CMK (cell line): ENCODE data around the gene TPRKB.
"Not testable (repeated sequence)": the region's sequence is repeated elsewhere in the genome, so short reads cannot be mapped to it uniquely, and the experiment has no call there.

Experiments
- DNase-seq: peaks from one replicate; pipeline ENCODE4 v3.0.0-alpha.2; 2010; ENCODE audit warnings: low read depth

Gene TPRKB

DNA sequence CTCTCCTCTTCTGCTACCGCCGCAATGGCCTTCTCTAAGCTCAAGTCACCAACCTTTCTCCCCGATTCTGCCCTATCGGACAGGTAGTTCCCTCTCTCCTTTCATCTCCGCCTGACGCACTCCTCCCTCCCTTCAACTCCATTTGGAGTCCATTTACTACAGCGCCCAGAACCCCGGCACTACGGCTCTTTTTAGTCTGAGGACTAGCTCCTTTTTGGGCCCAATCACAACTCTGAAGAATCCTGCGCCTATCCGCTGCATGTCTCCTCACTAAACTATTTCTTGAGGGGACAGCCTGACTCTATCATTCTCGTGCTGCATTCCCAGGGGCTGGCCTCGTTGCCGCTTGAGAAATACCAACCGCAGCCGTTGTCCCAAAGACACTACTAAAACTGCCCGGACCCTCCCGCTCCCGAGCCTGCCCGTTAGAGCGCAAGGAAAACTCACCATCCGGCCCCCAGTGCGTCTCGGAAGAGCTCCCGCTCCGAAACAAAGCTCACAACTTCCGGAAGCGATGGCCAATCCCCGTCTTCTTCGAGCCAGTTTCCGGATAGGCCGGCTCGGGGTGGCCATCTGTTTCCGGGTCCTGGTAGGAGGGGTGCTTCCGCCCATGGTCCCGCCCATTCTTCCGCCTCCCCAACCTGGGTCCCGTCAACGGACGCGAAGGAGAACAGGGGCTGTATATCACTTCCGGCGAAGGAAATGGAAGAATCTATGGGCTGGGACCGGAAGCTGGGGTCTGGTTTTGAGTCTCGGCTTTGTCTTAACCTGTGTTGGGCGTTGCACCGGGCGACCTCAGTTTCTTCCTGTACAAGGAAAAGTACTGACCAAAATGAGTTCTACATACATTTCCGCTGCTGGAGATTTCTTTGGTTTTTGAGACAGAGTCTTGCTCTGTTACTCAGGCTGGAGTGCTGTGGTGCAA lies at the start of gene TPRKB:
TSS of gene TPRKB (minus strand) at position 491 of the 925 bp plus-strand sequence. CDS start 2,776 bp downstream, outside the sequence.
- peak; percentile 98 for DNase-seq

- DNase-seq = not testable (repeated sequence)
These were observed 46.7 kb upstream of the TPRKB start, which contains the start of gene C2orf78 for GRCh38 chr2:73783883-73784282. Gene C2orf78 (plus strand): TSS chr2:73784183. CDS start chr2:73784310, 127 bp downstream.

GRCh38 chr2:73783402-73783801 lies 46.3 kb upstream of the TPRKB start:
- DNase-seq = not testable (repeated sequence)

- DNase-seq = no peak
These were observed 43.1 kb upstream of the TPRKB start for GRCh38 chr2:73780237-73780582.

DNA sequence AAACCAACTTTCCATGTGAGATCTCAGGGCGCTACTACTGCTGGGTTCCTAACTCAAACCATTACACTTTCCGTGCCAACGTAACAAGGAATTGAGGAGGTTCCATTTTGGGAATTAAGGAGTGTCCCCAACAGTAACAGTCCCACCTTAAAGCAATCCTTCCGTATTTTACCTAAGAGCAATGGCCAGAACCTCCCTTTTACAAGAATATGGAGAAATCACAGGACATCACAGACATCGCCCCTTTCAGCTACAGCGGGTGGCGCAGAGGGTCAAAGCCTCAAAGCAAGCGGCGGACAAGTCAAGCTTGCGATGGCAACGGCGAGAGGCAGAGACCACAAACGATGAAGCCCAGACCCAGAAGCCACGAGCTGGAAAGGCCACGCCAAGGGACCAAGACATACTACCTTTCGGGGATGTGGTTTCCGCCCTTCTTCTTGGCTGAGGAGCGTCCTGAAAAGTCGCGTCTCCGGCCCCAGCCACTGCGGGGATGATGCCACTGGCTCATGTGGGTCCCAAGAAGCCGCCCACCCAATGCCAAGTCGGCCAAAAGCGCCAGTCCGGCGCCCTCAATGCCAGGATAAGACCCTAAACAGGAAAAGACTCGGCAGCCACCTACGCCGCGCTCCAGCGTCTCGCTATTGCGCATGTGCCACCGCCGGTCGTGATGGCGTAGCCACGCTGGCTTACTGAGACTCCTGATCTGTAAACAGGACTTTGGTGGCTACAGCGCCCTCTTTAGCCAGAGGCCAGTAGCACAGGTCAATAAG lies 42.5 kb upstream of the TPRKB start, which contains the start of gene DUSP11:
TSS of gene DUSP11 (minus strand) at position 637 of the 770 bp plus-strand sequence. CDS start at position 508, 129 bp downstream.
- DNase-seq = peak; percentile 89

GRCh38 chr2:73778867-73779466 lies 41.8 kb upstream of the TPRKB start:
- not testable (repeated sequence) for DNase-seq

DNA sequence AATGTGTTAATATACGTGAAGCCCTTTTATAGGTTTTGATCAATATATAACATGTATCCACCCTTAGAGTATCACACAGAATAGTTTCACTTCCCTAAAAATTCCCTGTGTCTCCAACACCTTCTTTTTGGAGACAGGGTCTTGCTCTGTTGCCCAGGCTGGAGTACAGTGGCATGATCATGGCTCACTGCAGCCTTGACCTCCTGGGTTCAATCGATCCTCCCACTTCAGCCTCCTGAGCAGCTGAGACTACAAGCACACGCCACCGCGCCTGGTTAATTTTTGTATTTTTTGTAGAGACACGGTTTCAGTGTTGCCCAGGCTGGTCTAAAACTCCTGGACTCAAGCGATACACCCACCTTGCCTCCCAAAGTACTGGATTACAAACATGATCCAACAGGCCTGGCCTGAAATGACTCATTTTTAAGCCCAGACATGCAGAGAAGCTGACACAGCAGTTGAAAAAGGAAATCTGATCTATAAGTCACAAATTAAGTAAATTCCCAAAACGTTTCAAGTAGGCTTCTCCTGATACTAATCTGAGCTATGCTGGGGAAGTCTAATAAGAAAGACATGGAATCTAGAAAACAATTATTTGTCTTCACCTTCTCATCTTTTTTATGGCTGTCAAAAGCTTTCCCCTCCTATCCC lies 39.8 kb upstream of the TPRKB start:
- DNase-seq = no peak

- no peak for DNase-seq
These were observed 39.2 kb upstream of the TPRKB start for GRCh38 chr2:73776381-73776780.

- no peak for DNase-seq
These were observed 35.7 kb upstream of the TPRKB start for GRCh38 chr2:73772819-73773218.

- DNase-seq = no peak
These were observed 33.6 kb upstream of the TPRKB start for GRCh38 chr2:73770725-73771124.

DNA sequence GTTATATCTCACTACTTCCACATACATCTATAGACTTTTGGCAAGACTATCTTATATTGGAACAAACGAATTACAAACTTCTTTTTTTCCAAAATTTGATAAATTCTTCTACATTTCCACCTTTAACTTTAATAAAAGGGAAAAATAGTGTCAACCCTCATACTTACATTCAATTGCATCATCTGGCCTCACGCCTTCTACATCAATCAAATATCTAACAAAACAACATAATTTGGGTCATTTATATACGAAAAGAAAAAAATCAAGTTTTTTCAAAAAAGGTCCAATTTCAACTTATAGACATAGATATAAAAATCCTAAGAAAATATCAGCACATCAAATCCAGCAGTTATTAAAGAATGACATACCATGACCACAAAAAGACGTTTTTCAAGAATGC lies 29.8 kb upstream of the TPRKB start:
- no peak for DNase-seq

- DNase-seq = no peak
These were observed 29.2 kb upstream of the TPRKB start for GRCh38 chr2:73766349-73766748.

DNA sequence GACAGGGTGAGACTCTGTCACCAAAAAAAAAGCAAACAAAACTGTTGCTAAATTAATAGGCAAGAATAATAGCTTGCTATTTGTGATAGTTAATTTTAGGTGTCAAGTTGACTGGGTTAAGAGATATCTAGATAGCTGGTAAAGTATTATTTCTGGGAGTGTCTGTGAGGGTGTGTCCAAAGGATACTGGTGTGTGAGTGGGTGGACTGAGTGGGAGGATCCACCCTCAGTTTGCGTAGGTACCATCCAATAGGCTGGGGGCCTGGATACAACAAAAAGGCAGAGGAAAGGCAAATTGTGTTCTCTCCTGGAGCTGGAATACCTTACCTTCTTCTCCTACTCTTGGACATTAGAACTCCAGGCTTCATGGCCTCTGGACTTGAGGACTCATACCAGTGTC lies 27.8 kb upstream of the TPRKB start:
- no peak for DNase-seq

DNA sequence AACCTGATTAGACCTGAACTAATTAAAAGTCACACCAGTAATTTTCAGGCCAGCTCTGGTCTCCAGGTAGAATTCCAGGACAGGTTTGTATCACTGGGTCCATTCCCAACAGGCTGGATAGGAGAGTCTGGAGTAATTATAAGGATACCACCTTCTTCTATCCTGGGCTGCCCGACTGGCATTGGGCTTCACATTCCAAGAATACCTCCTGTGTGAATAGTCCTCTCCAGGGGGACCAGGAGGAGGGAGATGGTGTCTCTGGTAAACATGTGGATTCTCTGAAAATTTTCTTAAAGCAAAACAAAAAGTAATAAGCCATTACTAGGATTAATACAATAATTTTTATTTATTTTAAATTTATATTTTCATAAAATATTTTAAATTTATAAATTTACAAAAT lies 25.4 kb upstream of the TPRKB start:
- DNase-seq = no peak

- DNase-seq = no peak
These were observed 22.8 kb upstream of the TPRKB start for GRCh38 chr2:73759904-73760303.

GRCh38 chr2:73759285-73759764 lies 22.2 kb upstream of the TPRKB start:
- no peak for DNase-seq

DNA sequence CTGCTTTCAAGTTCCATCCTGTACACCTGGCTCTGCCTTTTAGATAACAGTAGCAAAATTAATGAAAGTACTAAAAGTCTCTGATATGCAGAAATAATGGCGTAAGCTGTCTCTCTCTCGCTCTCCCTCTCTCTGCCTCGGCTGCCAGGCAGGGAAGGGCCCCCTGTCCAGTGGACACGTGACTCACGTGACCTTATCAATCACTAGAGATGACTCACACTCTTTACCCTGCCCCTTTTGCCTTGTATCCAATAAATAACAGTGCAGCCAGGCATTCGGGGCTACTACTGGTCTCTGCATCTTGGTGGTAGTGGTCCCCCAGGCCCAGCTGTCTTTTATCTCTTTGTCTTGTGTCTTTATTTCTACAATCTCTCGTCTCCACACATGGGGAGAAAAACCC lies 17.2 kb upstream of the TPRKB start:
- not testable (repeated sequence) for DNase-seq

DNA sequence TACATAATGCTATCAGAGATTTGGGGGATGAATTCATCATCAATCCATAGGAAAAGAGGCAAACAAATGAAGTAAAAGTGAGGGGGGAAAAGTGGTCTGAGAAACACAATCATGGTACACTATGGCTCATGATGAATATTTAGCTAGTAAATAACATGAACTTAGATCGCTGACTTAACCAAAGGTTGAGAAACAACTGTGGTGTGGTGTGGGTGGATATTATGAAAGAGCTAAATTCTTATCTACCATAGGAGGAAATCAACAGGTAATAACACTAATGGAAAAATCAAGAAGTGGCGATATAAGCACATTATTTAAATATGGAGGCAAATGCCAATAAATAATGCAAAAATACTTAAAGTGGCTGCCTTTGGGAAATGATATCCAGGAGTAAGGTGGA lies 12.2 kb upstream of the TPRKB start:
- DNase-seq = no peak

DNA sequence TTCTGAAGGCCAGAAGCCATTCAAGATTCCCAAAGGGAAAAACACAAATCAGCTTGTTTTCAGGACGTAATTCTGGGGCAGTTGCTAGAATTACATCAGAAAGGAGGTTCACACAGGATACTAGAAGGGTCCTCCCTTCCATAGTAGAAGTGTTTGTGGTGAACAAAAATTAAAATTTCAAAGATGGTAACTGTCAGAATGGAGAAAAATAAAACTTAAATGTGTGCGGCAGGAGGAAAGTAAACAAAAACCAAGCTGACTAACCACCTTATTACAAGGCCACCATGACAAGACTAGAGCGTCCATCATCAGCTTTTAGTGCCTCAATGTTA lies 9.7 kb upstream of the TPRKB start:
- DNase-seq = no peak

DNA sequence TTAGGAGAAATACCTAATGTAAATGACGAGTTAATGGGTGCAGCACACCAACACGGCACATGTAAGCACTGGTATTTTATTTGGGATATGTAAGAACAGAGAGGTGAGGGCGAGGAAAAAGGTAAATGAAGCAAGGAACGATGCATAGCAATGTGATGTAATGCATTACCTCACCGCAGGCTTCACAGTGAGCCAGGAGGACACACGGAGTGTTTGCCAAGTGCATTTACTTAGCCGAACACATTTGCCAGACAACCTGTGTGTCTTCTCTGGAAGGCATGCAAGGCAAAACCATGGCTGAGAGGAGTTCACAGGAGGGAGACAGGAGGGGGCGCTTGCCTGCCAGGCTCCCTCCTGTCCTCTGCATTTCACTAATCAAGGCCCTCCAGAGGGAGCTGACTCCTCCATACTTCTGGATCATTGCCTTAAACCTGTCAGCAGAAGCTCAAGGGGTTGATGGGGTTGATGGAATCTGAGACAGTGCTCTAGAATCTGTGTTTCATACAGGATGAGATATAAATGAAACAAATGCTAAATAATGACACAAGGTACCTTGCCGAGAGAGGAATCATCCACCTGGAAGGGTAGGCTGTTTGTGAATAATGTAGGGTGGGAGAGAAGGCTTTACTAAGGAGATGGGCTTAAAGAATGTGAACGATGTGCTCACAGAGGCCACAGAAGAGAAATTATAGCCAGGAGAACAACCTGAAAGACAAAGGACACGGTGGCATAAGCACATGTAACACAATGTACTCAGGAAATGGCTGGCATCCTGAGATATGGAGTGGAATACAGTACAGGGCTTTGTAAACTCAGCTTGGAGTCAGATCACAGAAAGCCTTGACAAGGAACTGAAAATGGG lies 9.1 kb upstream of the TPRKB start:
- DNase-seq = no peak

GRCh38 chr2:73740767-73741166 lies 3.6 kb upstream of the TPRKB start:
- no peak for DNase-seq
